Stimulated activated naive CD8-positive, alpha-beta T cell treated with anti-CD3 and anti-CD28 coated beads, Interleukin-15, Interleukin-2, amounts not matched to agents 100 ng/mL and 50 ng/mL, for 24 hours (primary cell): ENCODE measurements around the gene YPEL2.

Experiments
- H3K27ac Mint-ChIP-seq: one replicate; pipeline ENCODE4 v1.8.0; 2021; ENCODE audit warnings: mild to moderate bottlenecking, mixed read lengths
- H3K27me3 Mint-ChIP-seq: one replicate; pipeline ENCODE4 v1.8.0; 2021; ENCODE audit warnings: mixed read lengths
- H3K36me3 Mint-ChIP-seq: one replicate; pipeline ENCODE4 v1.8.0; 2021; ENCODE audit warnings: low read depth, mixed read lengths
- H3K4me1 Mint-ChIP-seq: one replicate; pipeline ENCODE4 v1.8.0; 2021; ENCODE audit warnings: low read depth, mixed read lengths
- H3K4me3 Mint-ChIP-seq: one replicate; pipeline ENCODE4 v1.8.0; 2021; ENCODE audit warnings: mild to moderate bottlenecking, mixed read lengths
- H3K9me3 Mint-ChIP-seq: one replicate; pipeline ENCODE4 v1.8.0; 2021; ENCODE audit warnings: mixed read lengths

YPEL2 gene

GRCh38 chr17:59413014-59413766 lies 81.7 kb downstream of the YPEL2 start:
- Mint-ChIP-seq H3K4me3 (no peak overlapping the region), H3K4me1 (peaks cover 34% of the 10 kb centered on the region), H3K27me3 (no peaks in the 10 kb centered on the region)

DNA sequence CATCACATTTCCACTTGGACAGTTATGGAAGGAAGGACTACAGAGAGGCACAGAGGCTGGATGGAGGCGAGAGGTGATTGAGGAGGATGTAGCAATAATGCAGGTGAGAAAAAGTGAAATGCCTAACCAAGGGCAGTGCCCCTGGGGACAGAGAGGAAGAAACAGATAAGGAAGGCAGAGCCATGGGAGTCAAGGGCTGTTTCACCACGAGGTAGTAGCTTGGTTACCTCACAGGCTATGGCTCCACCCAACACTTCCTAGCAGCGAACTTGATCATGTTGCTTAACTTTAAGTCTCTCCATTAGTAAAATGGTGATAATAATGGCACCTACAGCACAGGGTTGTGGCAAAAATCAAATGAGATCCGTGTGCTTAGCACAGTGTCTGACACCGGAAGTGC lies 83.9 kb downstream of the YPEL2 start:
- Mint-ChIP-seq H3K4me3 (no peak overlapping the region), H3K36me3 (no peaks in the 10 kb centered on the region), H3K27ac (no peak overlapping the region), H3K27me3 (no peaks in the 10 kb centered on the region), H3K4me1 (peaks cover 34% of the 10 kb centered on the region), H3K9me3 (no peaks in the 10 kb centered on the region)

More at GRCh38 chr17:59413014-59413766, 81.7 kb downstream of the YPEL2 start:
- Mint-ChIP-seq H3K27ac (no peak overlapping the region), H3K36me3 (no peaks in the 10 kb centered on the region), H3K9me3 (no peaks in the 10 kb centered on the region)

GRCh38 chr17:59416184-59416583 lies 84.7 kb downstream of the YPEL2 start:
- Mint-ChIP-seq H3K27ac (no peak overlapping the region), H3K36me3 (no peaks in the 10 kb centered on the region), H3K27me3 (no peaks in the 10 kb centered on the region), H3K4me3 (no peak overlapping the region), H3K4me1 (peaks cover 34% of the 10 kb centered on the region), H3K9me3 (no peaks in the 10 kb centered on the region)

- no peaks in the 10 kb centered on the region for H3K9me3 Mint-ChIP-seq
- H3K36me3 Mint-ChIP-seq, result no peaks in the 10 kb centered on the region
- no peak overlapping the region for H3K27ac Mint-ChIP-seq
- no peak overlapping the region for H3K4me3 Mint-ChIP-seq
- H3K27me3 Mint-ChIP-seq, result no peaks in the 10 kb centered on the region
- peaks cover 33% of the 10 kb centered on the region for H3K4me1 Mint-ChIP-seq
These were observed 86.0 kb downstream of the YPEL2 start for GRCh38 chr17:59417452-59417851.

DNA sequence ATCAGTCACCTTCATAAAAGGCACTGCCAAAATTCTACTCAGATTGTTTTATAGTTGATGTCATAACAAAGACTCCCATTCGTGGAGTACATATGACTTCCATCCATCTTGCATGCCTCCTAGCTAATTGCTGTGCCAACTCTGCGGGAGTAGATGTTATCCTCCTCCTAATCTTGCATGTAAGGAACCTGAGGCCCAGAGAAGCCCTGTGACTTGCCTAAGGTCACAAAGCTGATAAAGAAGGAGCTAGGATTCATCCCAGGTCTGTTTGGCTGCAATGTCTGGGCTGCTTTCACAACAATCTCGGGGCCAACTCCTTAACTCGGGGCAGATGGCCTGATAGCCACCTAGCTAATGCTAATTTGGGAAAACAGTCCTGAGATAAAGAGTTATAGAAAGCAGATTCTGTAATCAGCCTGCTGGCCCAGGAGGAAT lies 87.3 kb downstream of the YPEL2 start:
- H3K36me3 Mint-ChIP-seq, result no peaks in the 10 kb centered on the region
- H3K27me3 Mint-ChIP-seq, result no peaks in the 10 kb centered on the region
- H3K9me3 Mint-ChIP-seq, result no peaks in the 10 kb centered on the region
- H3K4me1 Mint-ChIP-seq, result peaks cover 22% of the 10 kb centered on the region
- no peak overlapping the region for H3K4me3 Mint-ChIP-seq
- no peak overlapping the region for H3K27ac Mint-ChIP-seq

GRCh38 chr17:59420901-59421300 lies 89.4 kb downstream of the YPEL2 start:
- H3K27me3 Mint-ChIP-seq, result no peaks in the 10 kb centered on the region
- H3K36me3 Mint-ChIP-seq, result no peaks in the 10 kb centered on the region
- no peak overlapping the region for H3K4me3 Mint-ChIP-seq
- H3K9me3 Mint-ChIP-seq, result no peaks in the 10 kb centered on the region
- H3K27ac Mint-ChIP-seq, result no peak overlapping the region
- peaks cover 13% of the 10 kb centered on the region for H3K4me1 Mint-ChIP-seq

- H3K27me3 Mint-ChIP-seq, result no peaks in the 10 kb centered on the region
- H3K27ac Mint-ChIP-seq, result no peak overlapping the region
- H3K4me1 Mint-ChIP-seq, result peaks cover 10% of the 10 kb centered on the region
- H3K4me3 Mint-ChIP-seq, result no peak overlapping the region
- H3K9me3 Mint-ChIP-seq, result no peaks in the 10 kb centered on the region
- no peaks in the 10 kb centered on the region for H3K36me3 Mint-ChIP-seq
These were observed 90.3 kb downstream of the YPEL2 start for GRCh38 chr17:59421722-59422121.

DNA sequence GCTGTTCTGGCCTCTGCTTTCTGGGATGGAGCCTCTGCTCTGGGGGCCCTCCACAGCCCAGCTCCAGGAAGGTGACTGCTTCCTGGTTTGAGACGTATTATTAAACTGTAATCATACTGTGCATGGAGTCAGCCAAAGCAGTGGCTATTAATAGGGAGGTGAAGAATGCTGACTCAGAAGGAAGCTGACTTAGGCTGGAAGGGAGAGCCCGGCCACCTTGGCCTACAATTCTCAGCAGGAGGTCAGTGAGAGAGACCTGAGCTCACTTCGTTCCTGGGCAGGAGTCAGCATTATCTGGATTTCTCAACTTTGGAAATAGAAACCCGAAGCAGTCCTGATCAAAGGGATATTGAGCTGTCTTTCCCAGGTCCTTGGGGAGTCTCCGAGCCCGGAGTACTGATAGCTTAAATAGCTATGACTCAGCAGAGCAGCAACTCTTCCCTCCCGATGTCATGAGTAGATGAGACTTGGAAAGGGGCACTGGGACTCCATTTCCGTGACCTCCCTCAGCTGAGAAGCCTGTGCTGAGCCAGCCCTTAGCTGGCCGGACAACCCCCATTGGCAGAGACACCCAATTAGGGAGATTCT lies 91.8 kb downstream of the YPEL2 start:
- Mint-ChIP-seq H3K36me3 (no peaks in the 10 kb centered on the region), H3K4me1 (peaks cover 18% of the 10 kb centered on the region), H3K9me3 (no peaks in the 10 kb centered on the region), H3K27ac (no peak overlapping the region), H3K27me3 (no peaks in the 10 kb centered on the region), H3K4me3 (no peak overlapping the region)

DNA sequence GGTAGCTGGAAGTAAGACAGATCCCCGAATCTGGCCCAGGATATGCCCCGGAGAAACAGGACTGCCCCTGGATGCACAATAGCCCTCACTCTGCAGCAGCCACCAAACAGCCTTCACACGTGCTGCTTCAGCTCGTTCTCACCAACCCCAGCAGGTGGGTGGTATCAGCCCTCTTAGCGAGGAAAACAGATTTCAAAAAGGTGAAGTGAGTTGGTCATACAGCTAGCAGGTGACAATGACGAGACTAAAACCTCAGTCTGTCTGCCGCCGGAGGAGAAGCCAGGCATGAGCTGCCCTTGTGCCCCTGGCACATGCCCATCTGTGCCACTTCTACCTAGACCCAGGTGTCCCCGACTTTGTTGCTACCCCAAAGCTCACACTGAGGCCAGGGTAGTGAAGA lies 92.4 kb downstream of the YPEL2 start:
- Mint-ChIP-seq H3K9me3 (no peaks in the 10 kb centered on the region), H3K4me3 (no peak overlapping the region), H3K36me3 (no peaks in the 10 kb centered on the region)

GRCh38 chr17:59424331-59424730 lies 92.9 kb downstream of the YPEL2 start:
- Mint-ChIP-seq H3K36me3 (no peaks in the 10 kb centered on the region), H3K4me1 (peaks cover 18% of the 10 kb centered on the region), H3K4me3 (no peak overlapping the region), H3K9me3 (no peaks in the 10 kb centered on the region), H3K27ac (no peak overlapping the region), H3K27me3 (no peaks in the 10 kb centered on the region)

More for the DNA sequence above, 92.4 kb downstream of the YPEL2 start:
- H3K4me1 Mint-ChIP-seq, result peaks cover 18% of the 10 kb centered on the region
- H3K27me3 Mint-ChIP-seq, result no peaks in the 10 kb centered on the region
- no peak overlapping the region for H3K27ac Mint-ChIP-seq

GRCh38 chr17:59425085-59425931 lies 93.9 kb downstream of the YPEL2 start:
- Mint-ChIP-seq H3K27me3 (no peaks in the 10 kb centered on the region), H3K4me1 (peaks cover 18% of the 10 kb centered on the region), H3K4me3 (no peak overlapping the region), H3K36me3 (no peaks in the 10 kb centered on the region), H3K27ac (no peak overlapping the region), H3K9me3 (no peaks in the 10 kb centered on the region)

- no peaks in the 10 kb centered on the region for H3K36me3 Mint-ChIP-seq
- no peak overlapping the region for H3K4me3 Mint-ChIP-seq
- no peaks in the 10 kb centered on the region for H3K27me3 Mint-ChIP-seq
- peaks cover 18% of the 10 kb centered on the region for H3K4me1 Mint-ChIP-seq
- no peaks in the 10 kb centered on the region for H3K9me3 Mint-ChIP-seq
- H3K27ac Mint-ChIP-seq, result no peak overlapping the region
These were observed 94.6 kb downstream of the YPEL2 start for GRCh38 chr17:59426031-59426430.

DNA sequence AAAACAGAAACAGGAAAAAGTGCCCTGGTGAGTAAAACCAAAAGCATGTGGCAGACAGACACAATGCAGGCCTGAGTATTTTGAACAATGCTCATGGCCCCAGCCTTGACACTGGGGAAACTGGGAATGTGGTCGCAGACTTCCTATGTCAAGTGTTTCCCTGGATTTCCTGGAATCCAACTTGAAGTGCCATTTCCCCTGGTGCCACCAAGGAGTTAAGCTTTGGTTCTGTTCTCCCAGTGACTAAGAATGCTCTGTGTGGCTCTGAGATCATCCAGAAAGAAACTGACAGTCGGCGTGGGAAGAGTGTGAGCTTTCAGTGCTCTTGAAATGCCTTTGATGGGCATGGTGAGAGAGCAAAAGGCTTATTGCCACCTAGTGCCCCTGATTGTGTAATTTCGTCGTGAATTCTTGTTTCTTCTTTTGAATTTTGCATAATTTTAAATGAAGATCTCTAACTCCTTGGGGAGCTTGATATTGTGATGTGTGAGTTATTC lies 96.0 kb downstream of the YPEL2 start:
- H3K36me3 Mint-ChIP-seq, result no peaks in the 10 kb centered on the region
- no peaks in the 10 kb centered on the region for H3K27me3 Mint-ChIP-seq
- H3K27ac Mint-ChIP-seq, result no peak overlapping the region
- H3K4me3 Mint-ChIP-seq, result no peak overlapping the region
- H3K4me1 Mint-ChIP-seq, result peaks cover 24% of the 10 kb centered on the region
- peaks cover under 1% of the 10 kb centered on the region for H3K9me3 Mint-ChIP-seq

DNA sequence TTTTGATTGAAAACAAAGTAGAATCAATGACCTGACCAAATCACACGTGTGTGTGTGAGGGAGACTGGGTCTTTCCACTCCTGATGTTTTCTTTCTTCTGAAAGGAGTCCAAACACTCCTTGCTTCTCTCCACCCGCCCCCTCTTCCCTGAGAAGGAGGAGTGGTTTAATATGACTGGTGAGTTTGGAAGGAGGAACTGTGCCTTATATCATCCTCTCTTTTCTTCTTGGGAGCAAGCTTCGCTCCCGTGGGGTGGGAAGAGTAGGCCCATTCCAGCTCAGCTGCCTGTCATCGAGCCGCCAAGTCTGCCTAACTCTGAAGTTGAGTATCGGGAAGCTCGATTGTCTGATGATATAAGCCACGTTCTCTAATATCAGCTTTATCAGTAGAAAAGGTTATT lies 96.5 kb downstream of the YPEL2 start:
- no peak overlapping the region for H3K27ac Mint-ChIP-seq
- H3K4me3 Mint-ChIP-seq, result no peak overlapping the region

GRCh38 chr17:59428916-59429485 lies 97.5 kb downstream of the YPEL2 start:
- Mint-ChIP-seq H3K4me3 (no peak overlapping the region), H3K9me3 (peaks cover 5% of the 10 kb centered on the region), H3K27me3 (no peaks in the 10 kb centered on the region), H3K27ac (no peak overlapping the region), H3K36me3 (no peaks in the 10 kb centered on the region), H3K4me1 (peaks cover 24% of the 10 kb centered on the region)

More for the DNA sequence above, 96.5 kb downstream of the YPEL2 start:
- Mint-ChIP-seq H3K36me3 (no peaks in the 10 kb centered on the region), H3K9me3 (peaks cover 5% of the 10 kb centered on the region), H3K4me1 (peaks cover 24% of the 10 kb centered on the region), H3K27me3 (no peaks in the 10 kb centered on the region)
